NCI-H69 (cell line): ENCODE data around the gene USP34.

Source experiments
- DNase-seq: peaks from one replicate; lab custom pipeline; 2025; lab: John Stamatoyannopoulos, UW

The USP34 gene

GRCh38 chr2:61291851-61292575, 178.9 kb downstream of the USP34 start:
- DNase-seq = no peak

DNA sequence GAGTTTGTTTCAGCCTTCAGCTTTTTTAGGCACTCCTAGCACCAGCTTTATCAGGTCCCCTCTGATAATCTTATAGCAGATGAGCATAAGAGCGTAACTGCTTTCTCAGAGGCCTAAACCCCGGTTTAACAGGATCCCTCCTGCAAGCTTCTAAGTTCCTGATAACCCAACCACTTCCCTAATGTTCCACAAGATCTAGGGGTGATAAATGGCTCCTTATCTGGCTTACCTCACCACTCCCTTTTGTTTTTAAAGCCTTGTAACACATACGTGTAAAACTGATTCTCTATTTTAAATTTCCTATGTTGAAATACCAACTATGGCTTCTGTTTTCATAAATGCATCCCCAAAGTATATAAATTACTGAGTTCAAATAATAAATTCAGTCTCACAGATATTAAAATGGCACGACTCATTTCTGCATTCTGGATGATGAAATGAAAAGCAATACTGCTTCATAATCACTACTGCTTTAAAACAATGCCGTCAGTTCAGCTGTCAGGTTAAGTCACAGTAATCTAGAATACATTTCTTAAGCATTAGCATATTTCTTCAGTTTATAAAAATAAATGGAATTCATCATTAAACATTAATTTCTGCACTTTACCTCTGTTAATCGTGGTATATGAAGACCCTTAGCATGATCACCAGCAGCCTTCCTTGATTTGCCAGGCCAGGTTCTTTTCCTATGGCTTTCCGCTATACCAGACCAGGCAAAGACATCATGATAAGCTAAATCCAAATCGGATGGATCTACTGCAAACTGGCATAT, 182.6 kb downstream of the USP34 start:
- DNase-seq = no peak

DNA sequence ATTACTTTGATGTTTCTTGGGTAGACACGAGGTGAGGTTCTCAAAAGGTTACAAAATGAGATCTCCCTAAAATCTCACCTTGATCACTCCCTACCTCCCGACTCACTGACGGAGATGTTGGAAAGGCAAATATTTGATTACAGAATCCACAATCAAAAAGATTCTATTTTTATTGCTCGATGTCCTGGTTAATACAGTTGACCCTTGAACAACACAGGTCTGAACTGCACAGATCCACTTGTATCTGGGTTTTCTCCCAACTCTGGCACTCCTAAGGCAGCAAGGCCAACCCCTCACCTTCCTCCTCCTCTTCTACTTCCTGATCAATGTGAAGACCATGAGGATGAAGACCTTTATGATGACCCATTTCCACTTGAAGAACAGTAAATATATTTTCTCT, 183.6 kb downstream of the USP34 start:
- DNase-seq = no peak

DNA sequence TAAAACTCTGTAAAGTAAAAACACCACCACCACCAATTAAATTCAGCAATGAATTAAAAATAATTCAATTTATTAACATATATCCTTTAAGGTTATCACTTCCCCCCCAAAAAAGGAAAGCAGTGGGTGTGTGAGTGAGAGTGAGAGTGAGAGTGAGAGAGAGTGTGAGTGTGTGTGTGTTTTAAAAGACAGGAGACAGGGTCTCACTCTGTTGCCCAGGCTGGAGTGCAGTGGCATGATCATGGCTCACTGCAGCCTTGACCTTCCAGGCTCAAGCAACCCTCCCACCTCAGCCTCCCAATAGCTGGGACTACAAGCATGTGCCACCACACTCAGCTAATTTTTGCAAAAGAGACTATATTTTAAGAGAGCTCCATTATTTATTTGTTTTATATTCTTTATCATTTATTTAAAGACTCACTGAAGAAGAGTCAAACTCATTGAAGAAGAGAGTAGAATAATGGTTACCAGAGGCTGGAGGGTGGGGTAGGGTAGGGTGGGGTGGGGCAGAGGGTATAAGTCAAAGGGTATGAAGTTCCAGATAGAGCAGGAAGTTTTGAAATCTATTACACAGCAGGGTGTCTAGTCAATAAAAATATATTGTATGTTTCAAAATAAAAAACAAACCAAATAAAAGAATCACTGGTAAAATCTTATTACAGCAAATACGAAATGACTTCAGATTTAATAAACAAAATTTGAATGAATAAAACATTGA, 187.3 kb downstream of the USP34 start:
- no peak for DNase-seq

GRCh38 chr2:61282104-61282590, 188.7 kb downstream of the USP34 start:
- no peak for DNase-seq

DNA sequence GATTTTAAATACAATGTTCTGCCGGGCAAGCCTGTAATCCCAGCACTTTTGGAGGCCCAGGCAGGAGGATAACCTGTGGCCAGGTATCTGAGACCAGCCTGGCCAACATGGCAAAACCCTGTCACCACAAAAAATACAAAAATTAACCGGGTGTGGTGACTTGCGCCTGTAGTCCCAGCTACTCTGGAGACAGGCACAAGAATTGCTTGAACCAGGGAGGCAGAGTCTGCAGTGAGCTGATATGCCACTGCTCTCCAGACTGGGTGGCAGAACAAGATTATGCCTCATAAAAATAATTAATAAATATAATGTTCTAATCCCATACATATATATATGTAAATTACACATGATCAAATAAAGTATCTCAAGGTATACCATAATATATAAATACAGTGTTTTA, 189.6 kb downstream of the USP34 start:
- no peak for DNase-seq

GRCh38 chr2:61277756-61278155, 193.1 kb downstream of the USP34 start:
- DNase-seq = no peak

DNA sequence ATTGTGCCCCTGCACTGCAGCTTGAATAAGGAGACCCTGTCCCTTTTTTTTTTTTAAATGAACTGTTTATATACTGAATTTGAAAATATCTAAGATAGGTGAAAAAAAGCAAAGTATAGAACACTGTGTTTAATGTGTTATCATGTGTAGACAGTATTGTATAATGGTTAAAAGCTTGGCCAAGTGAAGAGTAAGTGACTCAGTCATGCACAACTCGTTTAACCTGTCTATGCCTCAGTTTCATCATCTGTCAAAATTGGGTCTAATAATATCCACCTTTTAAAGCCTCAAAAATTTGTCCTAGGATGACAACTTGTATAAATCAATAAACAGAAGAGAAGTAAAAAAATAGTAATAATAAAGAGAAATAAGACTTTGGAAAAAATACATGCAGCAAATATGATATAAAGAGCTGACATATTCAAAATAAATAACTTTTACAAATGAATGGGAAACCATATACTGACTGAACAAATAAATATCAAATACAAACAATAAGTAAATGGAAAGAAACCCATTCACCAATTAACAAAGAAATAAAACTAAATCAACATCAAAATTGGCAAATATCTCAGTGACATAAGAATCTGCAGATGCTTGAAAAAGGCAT, 195.2 kb downstream of the USP34 start:
- DNase-seq = no peak

GRCh38 chr2:61272421-61273070, 198.3 kb downstream of the USP34 start:
- no peak for DNase-seq

- no peak for DNase-seq
Measured at GRCh38 chr2:61268249-61268648, 202.6 kb downstream of the USP34 start.

DNA sequence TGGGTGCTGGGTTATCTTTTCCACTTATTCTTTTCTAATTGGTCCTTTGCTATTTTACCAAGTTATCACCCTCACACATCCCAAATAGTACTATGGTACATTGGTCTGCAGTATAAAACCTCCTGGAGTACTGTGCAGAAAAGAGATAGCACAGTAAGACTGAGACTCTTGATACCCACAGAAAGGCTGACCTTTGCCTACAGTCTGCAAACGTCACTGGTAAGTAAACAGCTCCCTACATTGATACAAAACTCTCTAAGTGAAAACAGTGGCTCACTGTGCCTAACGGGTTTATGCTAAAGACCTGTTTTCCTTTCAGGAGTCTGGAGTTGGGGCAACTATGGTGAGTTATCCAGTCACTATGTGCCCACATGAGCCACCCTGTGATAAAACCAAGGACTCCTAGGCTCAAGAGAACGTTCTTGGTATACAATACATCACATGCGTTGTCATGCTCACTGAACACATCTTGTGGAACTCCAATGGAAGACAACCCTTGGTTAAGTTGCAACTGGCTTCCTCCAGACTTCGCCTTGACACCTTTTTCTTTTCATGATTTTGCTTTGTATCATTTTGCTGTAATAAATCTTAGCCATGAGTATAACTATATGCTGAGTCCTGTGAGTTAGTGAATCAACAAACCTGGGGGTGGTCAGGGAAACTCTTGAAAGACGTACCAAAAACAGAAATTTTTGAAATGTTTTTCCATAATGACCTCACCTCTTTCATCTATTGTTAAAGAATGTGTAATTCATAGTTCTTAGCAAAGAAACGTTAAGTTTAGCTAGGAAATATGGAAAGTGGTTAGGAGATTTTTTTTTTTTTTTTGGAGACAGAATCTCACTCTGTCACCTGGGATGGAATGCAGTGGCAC, 204.0 kb downstream of the USP34 start:
- no peak for DNase-seq

DNA sequence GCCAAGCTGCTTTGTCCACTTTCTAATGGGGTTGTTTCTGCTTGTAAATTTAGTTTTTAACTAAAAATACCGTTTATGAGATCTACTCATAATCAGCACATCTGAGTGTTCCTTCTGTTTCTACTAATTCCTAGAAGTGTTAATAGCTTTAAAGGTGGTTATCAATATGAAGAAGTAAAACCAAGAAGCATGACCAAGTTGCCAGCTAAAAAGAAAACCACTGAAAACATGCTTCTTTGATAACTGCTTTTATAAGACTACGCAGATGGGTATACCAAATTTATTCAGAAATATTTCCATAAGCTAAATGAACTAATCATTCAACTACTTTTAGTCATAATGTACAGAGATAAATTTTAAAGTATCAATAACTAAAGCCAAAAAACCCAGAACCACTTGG, 207.1 kb downstream of the USP34 start:
- DNase-seq = no peak

DNA sequence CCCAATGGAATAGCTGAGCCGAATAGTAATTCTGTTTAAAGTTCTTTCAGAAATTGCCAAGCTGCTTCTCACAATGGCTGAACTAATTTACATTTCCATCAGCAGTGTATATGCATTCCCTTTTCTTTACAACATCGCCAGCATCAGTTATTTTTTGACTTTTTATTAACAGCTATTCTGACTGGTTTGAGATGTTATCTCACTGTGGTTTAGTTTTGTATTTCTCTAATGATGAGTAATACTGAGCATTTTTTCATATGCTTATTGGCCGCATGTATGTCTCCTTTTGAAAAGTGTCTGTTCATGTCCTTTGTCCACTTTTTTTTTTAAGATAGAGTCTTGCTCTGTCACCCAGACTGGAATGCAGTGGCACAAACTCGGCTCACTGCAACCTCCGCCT, 208.2 kb downstream of the USP34 start:
- no peak for DNase-seq

DNA sequence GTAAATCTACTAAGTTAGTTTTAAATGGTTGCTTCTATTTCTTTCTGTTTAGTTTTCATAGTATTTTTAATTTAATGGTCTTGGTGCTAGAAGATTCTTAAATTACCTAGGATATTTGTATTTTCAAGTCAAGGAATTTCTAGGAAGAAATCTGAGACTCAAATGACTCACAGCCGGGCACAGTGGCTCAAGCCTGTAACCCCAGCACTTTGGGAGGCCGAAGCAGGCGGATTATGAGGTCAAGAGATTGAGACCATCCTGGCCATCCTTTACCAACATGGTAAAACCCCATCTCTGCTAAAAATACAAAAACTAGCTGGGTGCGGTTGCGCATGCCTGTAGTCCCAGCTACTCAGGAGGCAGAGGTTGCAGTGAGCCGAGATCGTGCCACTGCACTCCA, 213.4 kb downstream of the USP34 start:
- DNase-seq = no peak

- DNase-seq = no peak
Measured at GRCh38 chr2:61255580-61256437, 215.1 kb downstream of the USP34 start.

GRCh38 chr2:61254536-61254935, 216.4 kb downstream of the USP34 start:
- no peak for DNase-seq

- no peak for DNase-seq
Measured at GRCh38 chr2:61253136-61253535, 217.8 kb downstream of the USP34 start.

- DNase-seq = no peak
Measured at GRCh38 chr2:61252031-61252430, 218.9 kb downstream of the USP34 start.

- no peak for DNase-seq
Measured at GRCh38 chr2:61249521-61250071, 221.3 kb downstream of the USP34 start.
